ENCODE data around the gene B3GAT1.

Gene B3GAT1

GRCh38 chr11:134389464-134390180, 22.4 kb downstream of the B3GAT1 start:
- DNase-seq: no peak

- no peak for DNase-seq
These were observed 23.5 kb downstream of the B3GAT1 start for GRCh38 chr11:134388590-134388989.

DNA sequence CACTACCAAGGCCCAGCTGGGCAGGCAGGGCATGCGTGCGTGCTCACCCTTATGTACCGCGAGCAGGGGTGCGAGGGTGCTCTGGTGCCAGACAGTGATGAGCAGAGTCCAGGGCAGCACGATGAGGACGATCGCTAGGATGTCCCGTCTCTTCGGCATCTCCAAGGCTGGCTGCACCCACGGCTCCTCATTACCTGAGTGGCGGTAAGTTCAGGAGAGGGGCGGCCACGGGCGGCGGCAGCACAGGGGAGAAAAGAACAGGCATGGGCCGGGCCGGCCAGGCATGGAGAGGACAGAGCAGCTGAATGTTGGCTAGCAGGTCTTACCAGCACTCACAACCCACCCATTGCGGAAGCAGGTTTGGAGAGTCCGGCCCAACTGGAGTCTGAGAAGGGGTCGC, 24.5 kb downstream of the B3GAT1 start:
- no peak for DNase-seq

DNA sequence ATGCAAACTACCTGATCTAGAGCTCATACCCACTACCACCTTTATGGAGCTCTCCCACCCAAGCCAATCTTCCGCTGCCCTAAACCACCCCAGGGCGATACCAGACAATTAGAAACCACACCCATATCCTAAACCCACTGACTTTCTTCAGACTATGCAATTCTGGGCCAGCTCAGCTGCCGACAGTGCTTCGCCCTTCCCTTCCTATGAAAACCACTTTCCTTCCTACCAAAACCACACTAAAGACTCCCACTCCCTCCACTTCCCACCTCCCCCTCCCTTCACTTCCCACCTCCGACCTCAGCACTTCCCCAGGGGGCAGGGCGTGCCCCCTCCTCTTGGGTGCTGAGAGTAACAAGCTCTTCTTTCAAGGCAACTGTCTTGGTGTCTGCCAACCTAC, 25.1 kb downstream of the B3GAT1 start:
- DNase-seq: no peak

DNA sequence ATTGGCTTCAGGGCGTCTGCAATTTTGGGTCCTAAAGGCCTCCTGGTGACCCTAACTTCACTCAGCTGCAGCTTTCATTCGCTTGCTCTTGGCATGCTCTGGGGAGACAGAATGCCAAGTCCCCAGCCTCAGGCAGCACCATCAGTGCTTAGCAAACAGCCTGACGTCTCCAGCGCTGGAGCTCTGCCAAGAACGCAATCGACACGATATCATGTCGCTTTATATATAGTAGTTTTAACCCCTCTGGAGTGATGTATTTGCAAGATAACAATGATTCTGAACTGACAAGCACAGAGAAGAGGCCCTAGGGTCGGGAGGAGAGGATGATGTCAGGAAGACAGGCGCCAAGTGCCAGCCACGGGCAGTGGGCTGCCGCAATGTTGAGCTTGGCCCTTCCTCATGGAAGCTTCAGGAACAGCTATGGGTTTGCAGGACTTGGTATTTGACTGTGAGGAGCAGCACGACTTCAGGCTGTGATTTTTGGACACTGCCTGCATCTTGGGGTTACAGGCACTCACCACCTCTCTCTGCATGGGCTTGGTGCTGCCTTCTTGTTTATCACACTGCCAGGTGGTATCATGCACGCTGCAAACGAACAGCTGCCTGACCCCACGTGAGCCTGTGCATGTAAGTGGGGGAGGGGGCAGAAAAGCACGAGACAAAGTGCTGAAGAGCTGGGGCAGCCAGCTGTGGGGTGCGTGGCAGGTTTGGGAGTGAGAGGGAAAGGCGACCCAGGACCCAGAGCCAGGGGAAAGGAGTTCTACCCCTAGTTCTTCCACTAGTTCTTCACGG, 26.1 kb downstream of the B3GAT1 start:
- DNase-seq: no peak

DNA sequence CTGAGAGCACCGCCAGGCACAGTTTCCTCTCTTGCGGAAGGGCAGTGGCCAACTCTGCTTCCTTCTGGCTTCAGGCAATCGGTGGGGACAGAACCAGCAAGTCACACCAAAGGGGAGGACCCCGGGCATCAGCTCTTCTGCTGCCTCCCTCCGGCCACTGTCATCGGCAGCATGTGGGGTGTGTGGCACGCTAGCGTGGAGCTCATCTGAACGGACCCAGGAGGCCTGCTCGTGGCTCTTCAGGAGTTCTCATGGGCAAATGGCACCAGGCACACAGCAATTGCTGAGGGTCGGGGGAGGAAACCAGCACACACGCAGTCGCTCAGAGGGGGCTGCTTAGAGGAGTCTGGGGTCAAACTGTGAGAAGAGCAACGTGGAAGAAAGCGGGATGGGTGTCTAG, 26.9 kb downstream of the B3GAT1 start:
- no peak for DNase-seq

GRCh38 chr11:134384406-134384805, 27.6 kb downstream of the B3GAT1 start:
- DNase-seq: no peak

- DNase-seq: no peak
These were observed 28.3 kb downstream of the B3GAT1 start for GRCh38 chr11:134383576-134384221.

GRCh38 chr11:134382830-134383229, 29.2 kb downstream of the B3GAT1 start:
- DNase-seq: no peak

DNA sequence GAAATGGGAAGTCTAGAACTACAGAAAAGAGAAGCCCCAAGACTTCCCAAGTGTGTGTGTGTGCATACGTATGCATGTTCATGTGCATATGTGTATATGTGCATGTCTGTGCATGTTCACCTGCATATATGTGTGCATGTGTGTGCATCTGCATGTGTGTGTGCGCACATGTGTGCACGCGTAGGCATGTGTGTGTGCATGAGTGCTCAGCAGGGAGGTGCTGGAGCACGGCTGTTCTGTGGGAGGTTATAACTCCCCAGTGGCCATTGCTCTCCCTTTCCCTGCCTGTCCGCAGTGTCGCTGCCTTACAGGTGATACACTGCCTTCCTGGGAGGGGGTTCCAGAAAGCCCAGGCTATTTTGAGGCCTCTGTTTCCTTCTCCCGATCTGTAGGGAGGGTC, 29.8 kb downstream of the B3GAT1 start:
- no peak for DNase-seq

DNA sequence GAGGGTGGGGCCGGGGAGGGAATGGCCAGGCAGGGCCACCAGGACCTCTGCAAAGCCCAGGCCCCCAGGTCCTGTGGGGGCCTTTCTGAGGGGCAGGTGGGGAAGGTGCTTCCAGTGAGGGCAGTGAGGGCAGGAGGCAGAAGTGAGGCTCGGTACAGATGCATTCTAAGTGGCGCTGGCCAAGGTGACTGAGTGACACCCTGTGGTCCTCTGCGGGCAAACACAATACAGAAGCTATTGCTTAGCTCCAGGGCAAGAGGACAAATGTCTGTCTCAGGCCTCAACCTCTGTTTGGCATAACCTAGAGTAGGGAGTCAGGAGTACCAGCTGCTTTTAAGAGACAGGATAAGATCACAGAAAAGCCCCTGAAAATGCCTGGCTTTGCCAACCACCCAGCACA, 31.3 kb downstream of the B3GAT1 start:
- DNase-seq: no peak

GRCh38 chr11:134380229-134380628, 31.8 kb downstream of the B3GAT1 start:
- DNase-seq: no peak

DNA sequence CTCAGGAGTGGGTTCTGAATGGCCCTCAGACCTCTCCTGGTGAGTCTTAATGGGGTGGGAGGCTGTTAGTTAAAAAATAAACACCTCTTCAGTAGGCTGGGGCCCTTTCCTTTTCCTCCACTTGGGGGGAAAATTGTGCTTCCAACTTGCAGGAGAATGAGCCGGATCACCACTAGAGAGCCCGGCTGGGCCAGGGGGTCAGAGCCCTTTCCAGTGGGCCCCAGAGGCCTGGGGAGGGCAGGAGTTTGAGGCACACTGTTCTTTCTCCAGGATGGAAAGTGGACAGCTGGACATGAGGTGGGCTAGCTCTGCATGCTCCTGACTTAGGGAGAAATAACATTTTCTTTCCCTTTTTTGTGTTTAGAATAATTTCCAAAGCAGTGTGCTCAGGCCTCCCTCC, 32.8 kb downstream of the B3GAT1 start:
- DNase-seq: no peak

DNA sequence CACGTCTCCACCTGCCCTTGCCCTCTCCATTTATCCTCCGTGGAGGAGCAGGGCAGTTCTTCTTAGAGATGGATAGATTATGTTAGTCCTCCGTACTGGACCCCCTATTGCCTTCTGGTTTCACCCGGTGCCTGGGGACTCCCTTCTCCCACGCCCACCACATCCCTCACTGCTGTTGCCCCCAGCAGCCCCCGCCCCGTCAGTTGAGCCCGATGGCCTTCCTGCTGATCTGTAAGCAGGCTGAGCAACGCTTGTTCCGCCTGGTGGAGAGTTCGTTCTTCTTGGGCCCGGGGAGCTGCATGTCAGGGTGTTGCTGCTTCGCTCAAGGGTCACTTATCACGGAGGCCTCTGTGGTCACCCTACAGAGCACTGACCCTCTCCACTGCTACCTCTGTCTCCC, 34.2 kb downstream of the B3GAT1 start:
- no peak for DNase-seq

- DNase-seq: no peak
These were observed 35.7 kb downstream of the B3GAT1 start for GRCh38 chr11:134376150-134376921.

- no peak for DNase-seq
These were observed 37.0 kb downstream of the B3GAT1 start for GRCh38 chr11:134374891-134375550.

DNA sequence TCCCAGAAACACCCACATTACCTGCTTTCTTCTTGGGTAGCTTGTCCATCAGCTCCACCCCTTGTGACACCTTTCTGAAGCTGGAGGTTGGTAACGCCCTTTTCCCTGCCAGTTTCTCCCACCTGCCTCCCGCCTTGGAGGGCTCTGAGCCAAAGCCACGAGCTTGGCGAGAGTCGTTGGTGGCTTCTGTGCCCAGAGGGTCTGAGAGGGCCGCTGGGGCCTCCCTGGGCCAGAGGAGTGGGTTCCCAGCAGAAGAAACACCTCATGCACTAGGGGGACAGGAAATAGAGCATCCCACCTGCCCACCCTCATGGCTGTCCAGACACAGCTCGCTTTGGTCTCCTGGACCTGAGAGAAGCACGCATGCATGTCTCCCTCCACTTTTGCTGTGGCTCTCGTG, 37.9 kb downstream of the B3GAT1 start:
- no peak for DNase-seq

GRCh38 chr11:134373591-134374052, 38.4 kb downstream of the B3GAT1 start:
- DNase-seq: no peak

GRCh38 chr11:134372961-134373360, 39.1 kb downstream of the B3GAT1 start:
- DNase-seq: no peak

GRCh38 chr11:134372536-134372935, 39.5 kb downstream of the B3GAT1 start:
- DNase-seq: no peak

DNA sequence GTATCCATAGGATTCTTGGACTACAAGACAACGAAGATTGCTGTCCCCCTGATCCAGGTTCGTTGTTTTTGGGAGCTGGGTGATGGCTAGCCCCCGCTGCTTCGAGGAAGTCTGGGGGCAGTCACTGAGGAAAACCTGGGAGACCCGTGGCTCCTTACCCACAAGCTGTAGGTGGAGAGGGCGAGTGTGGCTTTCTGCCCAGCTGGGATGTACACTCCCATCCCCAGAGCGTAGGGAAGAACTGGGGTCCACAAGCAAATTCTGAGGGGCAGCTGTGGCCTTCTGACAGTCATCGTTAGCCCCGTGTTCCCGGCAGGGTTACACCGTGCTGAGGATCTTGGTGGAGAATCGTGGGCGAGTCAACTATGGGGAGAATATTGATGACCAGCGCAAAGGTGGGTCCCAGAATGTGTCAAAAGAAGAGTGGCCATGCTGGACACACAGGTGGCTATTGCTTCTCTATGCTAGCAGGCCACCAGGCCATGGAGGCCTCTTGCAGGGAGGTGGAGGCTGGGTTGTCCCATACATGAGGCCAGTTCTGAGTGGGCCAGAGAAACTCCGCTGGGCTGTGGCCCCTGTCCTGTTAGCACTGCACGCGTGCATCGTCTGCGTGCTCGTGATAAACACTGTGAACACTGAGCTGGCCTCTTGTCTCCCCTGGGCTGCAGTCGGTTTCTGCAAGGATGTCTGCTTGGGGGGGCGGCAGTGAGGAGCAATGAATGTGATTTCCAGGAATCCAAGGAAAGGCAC, 40.4 kb downstream of the B3GAT1 start:
- DNase-seq: no peak
